SK-N-DZ (cell line): ENCODE data around the gene FAM181A.

Source experiments
- DNase-seq: peaks from one replicate; pipeline ENCODE4 v3.0.0-alpha.2; 2015; ENCODE audit warnings: low spot score

The FAM181A gene

GRCh38 chr14:93903342-93904184 lies 23.6 kb upstream of the FAM181A start:
- DNase-seq = peak; percentile 47

GRCh38 chr14:93905623-93906022 lies 21.5 kb upstream of the FAM181A start:
- DNase-seq = no peak

DNA sequence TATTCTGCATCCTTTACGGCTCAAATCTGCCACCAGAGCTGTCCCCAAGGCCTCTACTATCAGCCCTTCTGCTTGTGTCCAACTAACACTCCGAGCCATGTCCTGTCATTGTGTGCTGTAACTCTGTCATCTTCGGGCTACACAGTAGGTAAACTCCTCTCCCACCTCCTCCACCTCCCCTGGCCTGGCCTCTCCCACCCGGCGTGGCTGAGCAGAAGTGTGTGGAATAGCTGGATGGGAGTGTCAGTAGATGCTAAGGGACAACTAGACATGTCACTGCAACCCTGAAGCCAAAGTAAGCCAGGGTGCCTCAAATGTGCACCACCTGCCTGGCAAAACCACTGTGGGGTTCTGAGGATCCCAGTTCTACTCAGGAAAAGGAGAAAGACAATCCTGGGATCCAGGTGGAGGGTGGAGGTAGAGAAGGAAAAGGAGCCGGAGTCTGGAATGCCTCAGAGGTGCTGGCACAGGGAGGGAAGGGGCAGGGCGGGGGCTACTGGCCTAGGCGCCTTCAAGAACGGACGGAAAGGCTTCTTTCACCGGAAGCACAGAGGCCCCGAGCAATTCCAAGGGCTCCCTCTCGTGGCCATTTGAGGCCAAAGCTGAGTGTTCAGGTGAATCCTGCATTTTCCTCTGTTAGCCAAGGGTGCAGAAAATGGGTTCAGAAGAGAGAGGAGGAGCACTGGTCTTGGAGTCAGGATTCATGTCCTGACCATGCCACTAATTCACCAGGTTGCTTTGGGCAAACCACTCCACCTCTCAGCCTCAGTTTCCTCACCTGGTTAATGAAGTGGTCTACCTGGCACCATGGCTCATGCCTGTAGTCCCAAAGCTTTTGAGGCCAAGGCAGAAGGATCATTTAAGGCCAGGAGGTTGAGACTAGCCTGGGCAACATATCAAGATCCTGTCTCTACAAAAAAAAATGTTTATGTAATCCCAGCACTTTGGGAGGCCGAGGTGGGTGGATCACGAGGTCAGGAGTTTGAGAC lies 20.5 kb upstream of the FAM181A start:
- DNase-seq = peak; percentile 63

- DNase-seq = no peak
These were observed 17.6 kb upstream of the FAM181A start for GRCh38 chr14:93909429-93910128.

DNA sequence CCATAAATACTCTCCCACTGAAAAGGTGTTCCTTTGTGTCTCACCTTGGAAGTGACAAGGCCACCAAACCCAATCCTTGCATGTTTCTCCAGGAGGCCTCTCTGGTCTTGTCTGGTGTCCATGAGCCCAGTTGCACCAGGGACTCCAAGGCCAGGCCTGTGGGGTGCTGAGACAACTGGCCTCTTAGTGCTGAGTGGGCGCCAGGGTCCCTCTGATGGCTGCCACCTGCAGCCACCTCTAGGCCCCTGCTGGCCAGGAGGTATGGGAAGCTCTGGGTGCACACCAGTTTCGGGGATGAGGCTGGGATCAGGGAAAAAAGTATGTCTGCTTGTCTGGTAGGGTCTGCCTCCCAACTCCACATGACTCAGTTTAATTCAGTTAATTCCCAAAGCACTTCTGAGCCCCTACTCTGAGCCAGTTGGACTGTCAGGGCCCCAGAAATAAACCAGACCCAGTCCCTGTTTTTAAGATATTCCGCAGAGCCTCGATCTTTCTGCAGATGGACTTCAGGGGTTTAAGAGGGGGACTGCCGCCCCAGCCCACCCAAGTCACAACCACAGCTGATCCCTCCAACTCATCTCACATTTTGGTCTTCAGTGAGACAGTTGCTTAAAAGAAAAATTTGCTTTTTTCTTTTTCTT lies 15.0 kb upstream of the FAM181A start:
- DNase-seq = peak; percentile 56

GRCh38 chr14:93912782-93913181 lies 14.4 kb upstream of the FAM181A start:
- no peak for DNase-seq

- DNase-seq = no peak
These were observed 12.9 kb upstream of the FAM181A start for GRCh38 chr14:93914278-93914677.

- DNase-seq = no peak
These were observed 12.0 kb upstream of the FAM181A start for GRCh38 chr14:93915070-93915705.

GRCh38 chr14:93915800-93916199 lies 11.3 kb upstream of the FAM181A start:
- DNase-seq = no peak

DNA sequence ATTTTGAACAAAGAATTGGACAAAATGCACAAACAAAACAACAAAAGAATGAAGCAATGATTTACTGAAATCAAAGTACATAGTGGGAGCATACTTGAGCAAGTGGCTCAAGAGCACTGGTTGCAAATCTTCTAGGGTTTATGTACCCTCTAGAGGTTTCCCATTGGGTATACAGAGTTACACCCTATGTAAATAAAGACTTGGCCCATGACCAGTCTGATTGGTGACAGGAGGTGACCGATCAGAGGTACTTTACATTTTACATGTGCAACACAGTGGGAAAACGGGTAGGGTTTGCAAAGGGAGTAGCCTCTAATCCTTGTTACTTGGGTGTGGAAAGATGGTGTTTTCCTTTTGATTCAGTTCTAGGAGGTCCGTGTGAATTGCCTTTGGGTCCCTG lies 10.6 kb upstream of the FAM181A start:
- no peak for DNase-seq

DNA sequence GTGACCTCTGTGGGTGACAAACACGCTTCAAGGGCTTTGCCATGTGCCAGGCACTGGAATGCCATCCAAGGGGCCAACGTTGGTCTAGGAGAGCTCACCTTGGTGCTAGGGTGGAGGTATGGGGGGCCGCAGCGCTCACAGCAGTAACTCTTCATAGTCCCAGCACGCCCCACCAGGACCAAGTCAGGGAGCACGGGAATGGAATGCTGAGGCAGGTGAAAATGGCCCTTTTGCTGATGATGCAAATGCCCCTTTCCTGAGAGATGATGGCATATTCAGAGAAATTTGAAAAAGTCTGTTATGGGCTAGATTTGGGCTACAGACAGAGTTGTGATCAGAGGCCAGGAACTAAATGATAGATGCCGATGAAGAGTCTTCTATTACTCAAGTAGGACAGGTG lies 10.0 kb upstream of the FAM181A start:
- no peak for DNase-seq

- no peak for DNase-seq
These were observed 5.9 kb upstream of the FAM181A start for GRCh38 chr14:93921001-93921806.

DNA sequence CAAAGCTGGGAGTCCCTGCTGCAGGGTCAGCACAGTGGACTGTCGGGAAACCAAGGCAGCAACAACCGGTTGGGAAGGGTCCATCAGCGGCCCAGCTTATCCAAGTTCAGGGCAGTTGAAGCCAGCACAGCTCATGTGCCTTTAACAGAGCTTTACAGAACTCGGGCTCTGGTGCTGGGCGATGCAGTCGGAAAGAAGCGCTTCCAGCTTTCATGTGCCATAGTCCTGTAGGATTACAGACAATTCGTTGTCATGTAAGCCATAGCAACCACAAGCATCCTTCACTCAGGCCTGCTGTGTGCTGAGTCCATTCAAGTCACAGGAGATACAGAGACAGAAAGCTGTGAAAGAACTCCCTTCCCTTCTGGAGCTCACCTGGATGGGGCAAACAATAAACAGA lies 3.5 kb upstream of the FAM181A start:
- no peak for DNase-seq

GRCh38 chr14:93924592-93925355 lies 2.4 kb upstream of the FAM181A start:
- no peak for DNase-seq

GRCh38 chr14:93925374-93925895 lies 1.7 kb upstream of the FAM181A start:
- DNase-seq = no peak

DNA sequence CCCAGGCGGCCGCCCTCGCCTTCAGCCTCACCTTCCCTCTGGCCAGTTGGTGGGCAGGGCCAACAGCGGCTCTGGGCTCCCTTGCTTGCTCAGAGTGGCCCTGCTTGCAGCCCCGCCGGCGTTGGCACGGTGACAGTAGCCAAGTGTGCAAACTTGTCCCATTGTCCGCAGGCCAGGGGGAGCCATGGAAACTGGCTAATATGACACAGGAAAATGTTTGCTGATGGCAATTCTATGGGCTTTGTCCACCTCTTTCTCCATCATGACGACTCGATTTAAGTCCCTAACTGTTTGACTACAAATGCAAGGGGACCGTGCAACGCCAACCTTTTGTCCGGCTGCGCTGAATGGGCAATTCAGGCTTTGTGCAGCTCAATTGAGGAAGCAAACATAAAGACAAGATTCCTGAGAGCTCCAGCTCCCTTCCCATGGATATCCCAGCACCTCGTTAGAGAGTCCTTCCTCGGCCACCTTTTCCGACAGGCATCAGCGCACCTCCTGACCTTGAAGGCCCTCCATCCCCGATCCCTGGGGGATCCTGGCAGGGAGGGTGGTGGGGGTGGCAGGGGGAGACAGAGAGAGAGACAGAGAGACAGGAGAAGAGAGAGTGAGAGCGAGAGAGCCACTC lies 785 bp upstream of the FAM181A start:
- no peak for DNase-seq

DNA sequence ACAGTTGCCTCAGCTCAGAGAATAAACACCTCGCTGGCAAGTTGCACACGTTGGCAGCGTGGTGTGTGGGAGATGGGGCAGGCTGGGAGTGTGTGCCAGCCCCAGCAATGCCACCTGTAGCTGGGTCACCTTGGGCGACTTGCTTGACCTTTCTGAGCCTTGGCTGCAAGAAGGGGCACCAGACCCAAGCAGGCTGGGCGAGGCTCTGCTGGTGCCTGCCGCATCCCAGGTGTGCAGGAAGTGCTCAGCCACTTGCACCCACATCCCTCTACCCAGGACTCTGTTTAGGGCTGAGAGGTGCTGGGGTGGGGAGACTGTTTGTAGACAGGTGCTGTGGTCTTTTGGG lies 629 bp downstream of the FAM181A start:
- DNase-seq = no peak

- DNase-seq = no peak
These were observed 1.3 kb downstream of the FAM181A start for GRCh38 chr14:93928184-93929047.
